H4 (cell line): ENCODE data around the gene ADGRE3. TPM values are rescaled to one million over a fixed set of nuclear protein-coding genes. Genes with fewer than 3 reads are reported as not detected.
"Not testable (repeated sequence)": the region's sequence is repeated elsewhere in the genome, so short reads cannot be mapped to it uniquely, and the experiment has no call there.

Experiments used
- DNase-seq: peaks from one replicate; pipeline ENCODE4 v3.0.0-alpha.2; 2015; ENCODE audit warnings: low spot score
- total RNA-seq: library from RNA; depleted of rRNA; stranded (reverse); fragments of >200 nt; shearing (Covaris generic); gene quantifications from 2 replicates; pipeline ENCODE4 v1.2.3, GENCODE V29; 2014

The ADGRE3 gene
- total RNA-seq, 1 experiment from 2014 or later: not detected

DNA sequence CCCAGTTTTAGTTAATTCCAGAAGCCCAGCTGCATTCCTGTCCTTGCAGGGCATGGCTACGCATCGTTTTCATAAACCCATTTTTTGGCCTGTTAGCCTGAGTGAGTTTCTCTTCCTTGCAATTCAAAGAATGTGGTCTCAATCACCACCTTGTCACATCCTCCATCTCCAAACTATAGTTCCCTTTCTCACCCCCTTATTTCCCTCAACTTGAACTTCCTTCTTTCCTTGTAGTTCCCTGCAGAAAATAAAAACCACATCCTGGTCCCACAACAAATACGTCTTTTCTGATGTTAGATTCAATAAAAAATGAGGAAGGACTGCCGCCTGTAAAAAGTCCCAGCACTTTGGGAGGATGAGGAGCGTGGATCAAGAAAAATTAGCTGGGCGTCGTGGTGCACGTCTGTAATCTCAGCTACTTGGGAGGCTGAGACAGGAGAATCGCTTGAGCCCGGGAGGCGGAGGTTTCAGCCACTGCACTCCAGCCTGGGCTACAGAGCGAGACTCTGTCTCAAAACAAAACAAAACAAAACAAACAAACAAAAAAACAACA lies 13.2 kb downstream of the ADGRE3 start:
- DNase-seq: no peak

DNA sequence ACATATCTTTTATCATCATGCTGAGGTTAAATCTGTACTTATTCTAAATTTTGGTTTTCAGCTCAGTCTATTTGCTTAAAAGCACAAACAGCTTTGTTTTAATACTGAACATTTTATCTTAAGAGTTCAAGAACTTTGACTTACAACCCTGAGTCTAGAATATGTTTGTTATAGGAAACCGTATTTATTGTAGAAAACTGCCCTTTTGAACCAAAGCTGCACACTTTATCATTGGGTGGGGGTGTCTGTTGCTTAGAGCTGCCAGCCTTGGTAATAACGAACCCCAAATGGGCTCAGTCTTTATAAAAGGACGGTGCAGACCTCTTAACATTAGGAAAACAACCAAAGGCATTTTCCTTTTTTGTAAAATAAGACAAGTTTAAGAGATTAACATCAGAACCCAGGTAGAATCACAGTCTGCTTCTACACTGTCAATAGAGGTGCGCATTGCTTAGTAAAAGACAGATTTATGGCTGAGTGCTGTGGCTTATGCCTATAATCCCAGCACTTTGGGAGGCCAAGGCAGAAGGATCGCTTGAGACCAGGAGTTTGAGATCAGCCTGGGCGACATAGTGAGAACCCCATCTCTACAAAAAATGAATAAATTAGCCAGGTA lies 14.7 kb downstream of the ADGRE3 start:
- DNase-seq: no peak

DNA sequence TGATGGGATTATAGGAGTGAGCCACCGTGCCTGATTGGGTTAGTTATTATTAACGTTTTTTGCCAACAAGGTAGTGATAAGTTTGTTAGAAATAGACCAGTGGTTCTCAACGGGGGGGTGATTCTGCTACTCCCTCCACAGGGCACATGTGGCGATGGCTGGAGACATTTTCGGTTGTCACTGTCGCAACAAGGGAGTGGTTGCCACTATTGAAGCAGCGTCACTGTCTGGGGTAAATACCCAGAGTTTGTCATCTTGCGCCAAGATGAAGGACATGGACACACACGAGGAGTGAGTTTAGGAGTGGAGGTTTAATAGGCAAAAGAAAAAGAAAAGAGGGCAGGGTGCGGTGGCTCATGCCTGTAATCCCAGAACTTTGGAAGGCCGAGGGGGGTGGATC lies 18.9 kb downstream of the ADGRE3 start:
- DNase-seq: no peak

DNA sequence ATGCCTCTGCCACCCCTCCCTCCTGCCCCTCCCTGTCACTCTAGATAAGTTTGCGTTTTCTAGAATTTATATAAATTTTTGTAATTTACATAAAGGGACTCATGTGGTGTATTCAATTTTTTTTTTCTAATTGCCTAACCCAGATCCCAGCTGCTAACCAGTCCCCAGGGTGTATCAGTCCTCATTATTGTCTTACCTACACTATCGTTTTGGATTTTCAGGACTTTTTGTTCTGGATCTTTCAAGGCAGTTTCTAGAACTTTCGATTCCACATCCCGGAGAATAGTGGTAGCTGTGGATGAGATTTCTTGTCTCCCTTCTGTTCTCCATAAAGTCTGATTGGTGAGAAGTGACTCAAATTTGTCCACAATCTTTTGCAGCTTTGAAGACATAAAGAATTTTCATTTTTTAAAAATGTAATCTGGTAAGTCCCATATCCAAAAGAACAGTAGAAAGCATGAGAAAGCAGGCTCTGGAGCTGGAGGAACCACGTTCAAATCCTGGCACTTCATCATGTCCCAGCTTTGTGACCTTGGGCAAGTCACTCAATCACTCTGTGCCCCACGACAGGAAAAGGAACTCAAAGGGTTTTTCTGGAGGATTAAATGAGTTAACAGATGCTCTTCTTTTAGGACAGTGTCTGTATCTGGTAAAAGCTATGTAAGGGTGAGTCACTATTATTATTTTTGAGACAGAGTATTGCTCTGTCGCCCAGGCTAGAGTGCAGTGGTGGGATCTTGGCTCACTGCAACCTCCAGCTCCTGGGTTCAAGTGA lies 19.7 kb downstream of the ADGRE3 start:
- no peak for DNase-seq

DNA sequence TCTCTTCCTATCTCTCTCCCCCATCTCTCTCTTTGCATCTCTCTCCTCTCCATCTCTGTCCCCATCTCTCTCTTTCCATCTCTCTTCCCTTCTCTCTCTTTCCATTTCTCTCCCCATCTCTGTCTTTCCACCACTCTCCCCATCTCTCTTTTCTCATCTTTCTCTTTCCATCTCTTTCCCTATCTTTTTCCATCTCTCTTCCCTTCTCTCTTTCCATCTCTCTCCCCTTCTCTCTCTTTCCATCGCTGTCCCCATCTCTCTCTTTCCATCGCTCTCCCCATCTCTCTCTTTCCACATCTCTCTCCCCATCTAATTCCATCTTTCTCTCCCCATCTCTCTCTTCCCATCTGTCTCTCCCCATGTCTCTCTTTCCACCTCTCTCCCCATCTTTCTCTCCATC lies 24.5 kb downstream of the ADGRE3 start:
- DNase-seq: no peak

DNA sequence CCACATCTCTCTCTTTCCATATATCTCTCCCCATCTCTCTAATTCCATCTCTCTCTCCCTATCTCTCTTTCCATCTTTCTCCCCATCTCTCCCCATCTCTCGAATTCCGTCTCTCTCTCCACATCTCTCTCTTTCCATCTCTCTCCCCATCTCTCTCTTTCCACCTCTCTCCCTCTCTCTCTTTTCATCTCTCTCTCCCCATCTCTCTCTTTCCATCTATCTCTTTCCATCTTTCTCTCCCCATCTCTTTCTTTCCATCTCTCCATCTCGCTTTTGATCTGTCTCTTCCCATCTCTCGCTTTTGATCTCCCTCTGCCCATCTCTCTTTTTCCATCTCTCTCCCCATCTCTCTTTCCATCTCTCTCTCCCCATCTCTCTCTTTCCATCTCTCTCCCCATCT lies 25.6 kb downstream of the ADGRE3 start:
- no peak for DNase-seq

DNA sequence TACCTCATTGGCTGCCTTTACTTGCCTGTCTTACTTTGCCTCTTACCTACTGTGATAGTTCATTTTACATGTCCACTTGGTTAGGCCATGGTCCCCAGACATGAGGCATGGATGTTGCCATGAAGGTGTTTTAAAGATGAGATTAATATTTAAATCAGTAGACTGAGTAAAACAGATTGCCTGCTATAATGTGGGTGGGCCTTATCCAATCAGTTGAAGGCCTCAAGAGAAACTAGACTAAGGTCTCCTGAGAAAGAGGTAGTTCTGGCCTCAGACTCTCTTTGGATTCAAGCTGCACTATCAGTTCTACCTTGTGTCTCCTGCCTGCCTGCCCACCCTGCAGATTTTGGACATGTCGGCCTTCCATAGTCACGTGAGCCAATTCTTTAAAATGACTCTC lies 26.1 kb downstream of the ADGRE3 start:
- DNase-seq: no peak

DNA sequence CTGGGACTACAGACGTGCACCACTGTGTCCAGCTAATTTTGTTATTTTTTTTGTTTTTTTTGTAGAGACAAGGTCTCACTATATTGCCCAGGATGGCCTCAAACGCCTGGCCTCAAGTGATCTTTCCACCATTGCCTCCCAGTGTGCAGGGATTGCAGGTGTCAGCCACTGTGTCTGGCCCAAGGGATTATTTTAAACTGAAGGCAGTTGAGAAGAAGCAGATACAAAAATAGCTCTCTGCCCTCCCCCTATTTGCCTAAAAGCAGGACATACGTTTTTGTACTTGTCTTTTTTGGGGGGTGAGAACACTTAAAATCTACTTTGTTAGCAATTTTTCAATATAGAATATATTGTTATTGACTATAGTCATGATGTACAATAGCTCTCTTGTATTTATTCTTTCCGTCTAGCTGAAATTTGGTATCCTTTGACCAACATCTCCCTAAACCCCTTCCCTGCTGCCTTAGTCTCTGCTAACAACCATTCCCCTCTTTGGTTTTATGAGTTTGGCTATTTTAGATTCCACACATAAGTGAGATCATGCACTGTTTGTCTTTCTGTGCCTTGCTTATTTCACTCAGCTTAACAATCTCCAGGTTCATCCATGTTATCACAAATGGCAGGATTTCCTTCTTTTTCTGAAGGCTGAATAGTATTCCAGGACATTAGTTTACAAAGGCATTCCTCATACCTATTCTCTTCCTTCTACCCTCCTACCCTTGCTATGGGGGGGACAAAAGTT lies 34.9 kb downstream of the ADGRE3 start:
- no peak for DNase-seq

DNA sequence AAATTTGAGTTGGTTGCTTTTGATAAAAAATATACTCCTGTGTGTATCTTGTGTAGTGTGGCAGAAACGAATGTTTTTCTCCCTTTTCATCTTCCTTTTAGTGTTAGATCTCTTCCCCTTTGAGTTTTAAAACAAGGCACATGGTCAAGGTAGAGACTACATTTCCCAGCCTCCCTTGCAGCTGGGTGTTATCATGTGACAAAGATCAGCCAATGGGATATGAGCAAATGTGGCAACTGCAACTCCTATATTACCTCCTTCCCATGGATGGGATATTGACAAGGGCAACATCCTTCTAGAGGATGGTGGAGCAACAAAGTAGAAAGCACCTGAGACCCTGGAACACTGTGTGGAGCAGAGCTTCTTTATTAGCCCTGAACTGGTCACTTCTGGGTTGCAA lies 42.4 kb downstream of the ADGRE3 start:
- DNase-seq: peak; percentile 66

DNA sequence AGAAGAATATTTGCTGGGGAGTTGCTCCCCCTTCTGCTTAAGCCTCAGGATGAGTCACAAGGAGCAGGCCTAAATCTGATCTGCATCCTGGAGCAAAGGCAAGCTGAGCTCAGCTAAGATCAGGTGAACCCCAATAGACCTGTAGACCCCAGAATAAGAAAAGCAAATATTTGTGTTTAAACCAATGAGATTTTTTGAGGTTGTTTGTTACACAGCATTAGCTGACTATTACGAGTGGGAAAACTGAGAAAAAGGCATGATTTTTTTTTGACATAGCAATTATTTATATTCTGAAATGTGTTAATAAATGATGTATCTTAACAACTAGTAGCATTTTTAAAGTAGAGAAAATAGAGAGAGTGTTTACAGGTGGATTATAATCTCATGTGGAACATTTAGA lies 45.1 kb downstream of the ADGRE3 start:
- DNase-seq: no peak

DNA sequence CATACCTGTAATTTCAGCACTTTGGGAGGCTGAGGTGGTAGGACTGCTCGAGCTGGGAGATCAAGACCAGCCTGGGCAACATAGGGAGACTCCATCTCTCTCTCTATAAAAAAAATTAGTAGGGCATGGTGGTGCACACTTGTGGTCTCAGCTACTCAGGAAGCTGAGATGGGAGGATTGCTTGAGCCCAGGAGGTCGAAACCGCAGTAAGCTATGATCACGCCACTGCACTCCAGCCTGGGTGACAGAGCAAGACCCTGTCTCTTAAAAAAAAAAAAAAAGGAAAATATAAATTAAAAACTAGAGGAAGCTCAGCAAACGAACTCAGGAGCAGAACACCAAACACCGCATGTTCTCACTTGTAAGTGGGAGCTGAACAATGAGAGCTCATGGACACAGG lies 50.2 kb downstream of the ADGRE3 start:
- not testable (repeated sequence) for DNase-seq

DNA sequence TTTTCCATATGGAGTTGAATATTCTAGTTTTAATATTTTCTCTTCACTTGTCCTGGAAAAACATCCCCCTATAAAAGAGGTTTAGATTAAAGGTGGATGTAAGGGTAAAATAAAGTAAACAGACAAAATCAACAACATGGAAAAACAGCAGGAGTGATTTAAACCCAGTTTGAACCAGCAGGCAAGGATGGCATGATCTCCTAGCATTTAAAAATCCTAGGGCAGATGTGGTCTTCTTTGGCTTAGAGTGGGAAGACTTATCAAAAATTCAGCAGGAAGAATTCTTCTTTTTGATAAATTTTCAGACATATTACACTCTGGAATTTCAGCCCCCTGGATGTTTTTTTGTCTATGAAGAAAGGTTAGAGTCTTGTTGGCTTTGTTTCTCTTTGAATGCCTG lies 55.2 kb downstream of the ADGRE3 start:
- DNase-seq: no peak

DNA sequence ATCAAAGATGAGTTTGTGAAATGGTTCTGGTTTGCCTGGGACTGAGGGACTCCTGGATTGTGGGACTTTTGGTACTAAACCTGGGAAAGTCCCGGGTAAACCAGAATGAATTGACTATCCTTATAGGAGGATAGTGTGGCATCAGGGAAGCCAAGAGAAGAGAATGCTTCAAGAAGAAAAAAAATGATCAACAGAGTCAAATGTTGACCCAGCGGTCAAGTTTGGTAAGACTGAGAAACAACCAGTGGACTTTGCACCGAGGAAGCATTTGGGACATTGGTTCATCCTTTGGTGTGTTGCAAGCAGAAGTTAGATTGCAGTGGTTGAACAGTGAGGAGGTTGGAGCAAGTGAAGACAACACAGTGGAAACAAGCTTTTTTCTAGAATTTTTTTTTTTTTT lies 58.2 kb downstream of the ADGRE3 start:
- no peak for DNase-seq

DNA sequence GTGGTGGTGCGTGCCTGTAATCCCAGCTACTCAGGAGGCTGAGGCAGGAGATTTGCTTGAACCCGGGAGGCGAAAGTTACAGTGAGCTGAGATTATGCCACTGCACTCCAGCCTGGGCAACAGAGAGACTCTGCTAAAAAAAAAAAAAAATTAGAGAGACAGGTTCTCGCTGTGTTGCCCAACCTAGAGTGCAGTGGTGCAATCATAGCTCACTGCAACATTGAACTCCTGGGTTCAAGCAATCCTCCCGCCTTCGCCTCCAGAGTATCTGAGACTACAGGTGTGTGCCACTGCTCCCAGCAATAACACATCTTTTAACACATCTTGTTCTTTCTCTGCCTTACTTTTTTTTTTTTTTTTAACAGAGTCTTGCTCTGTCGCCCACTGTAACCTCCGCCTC lies 59.0 kb downstream of the ADGRE3 start:
- DNase-seq: no peak

DNA sequence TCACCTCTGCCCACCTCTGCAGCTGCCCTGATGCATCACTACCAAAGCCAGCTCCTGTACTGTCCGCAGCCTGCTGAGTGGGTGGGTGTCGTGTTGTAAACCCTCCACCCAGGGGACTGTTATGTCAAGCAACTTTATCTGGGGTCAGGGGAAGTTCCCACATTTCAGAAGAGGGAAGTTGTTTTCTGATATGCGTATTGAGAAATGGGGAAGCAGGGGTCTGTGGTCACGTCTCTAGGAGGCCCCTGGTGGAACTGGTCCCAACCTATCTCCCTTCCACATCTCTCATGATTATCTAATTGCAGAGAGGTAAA lies 60.6 kb downstream of the ADGRE3 start:
- DNase-seq: no peak

DNA sequence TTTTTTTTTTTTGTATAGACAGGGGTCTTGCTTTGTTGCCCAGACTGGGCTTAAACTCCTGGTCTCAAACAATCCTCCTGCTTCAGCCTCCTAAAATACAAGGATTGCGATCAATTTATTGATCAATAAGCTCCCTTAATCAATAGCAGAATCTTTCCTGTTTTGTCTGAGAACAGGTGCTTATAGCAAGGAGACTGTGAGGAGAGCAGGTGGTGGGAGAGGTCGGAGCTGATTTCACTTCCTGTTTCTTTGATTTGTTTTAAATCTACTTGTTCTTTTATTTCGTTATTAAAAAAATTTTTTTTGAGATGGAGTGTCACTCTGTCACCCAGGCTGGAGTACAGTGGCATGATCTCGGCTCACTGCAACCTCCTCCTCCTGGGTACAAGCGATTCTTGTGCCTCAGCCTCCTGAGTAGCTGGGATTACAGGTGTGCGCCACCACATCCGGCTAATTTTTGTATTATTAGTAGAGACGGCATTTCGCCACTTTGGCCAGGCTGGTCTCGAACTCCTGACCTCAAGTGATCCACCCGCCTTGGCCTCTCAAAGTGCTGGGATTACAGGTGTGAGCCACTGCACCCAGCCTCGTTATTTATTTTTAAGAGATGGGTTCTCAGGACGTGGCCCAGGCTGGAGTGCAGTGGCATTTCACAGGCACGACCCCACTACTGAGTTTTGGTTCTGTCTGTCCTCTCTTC lies 61.1 kb downstream of the ADGRE3 start:
- not testable (repeated sequence) for DNase-seq

DNA sequence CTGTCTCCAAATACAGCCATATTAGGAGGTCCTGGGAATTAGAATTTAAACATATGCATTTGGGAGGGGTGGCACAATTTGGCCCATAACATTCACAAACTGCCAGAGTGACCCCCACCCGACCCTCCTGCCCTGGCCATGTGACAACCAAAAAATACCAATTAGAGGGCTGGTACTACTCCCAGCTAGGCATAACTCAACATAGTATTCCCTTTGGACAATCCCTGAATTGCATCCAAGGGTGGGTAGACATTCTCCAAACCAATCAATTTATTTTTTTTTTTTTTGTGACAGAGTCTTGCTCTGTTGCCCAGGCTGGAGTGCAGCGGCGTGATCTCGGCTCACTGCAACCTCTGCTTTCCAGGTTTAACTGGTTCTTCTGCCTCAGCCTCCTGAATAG lies 62.0 kb downstream of the ADGRE3 start:
- DNase-seq: no peak

DNA sequence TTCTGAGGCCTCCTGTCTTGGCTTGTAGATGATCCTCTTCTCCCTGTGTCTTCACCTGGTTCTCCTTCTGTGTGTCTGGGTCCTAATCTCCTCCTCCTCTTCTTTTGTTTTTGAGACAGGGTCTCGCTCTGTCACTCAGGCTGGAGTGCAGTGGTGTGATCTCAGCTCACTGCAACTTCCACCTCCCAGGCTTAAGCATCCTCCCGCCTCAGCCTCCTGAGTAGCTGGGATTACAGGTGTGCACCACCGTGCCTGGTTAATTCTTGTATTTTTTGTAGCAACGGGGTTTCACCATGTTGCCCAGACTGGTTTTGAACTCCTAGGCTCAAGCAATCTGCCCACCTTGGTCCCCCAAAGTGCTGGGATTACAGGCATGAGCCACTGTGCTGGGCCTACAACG lies 62.4 kb downstream of the ADGRE3 start:
- DNase-seq: not testable (repeated sequence)

DNA sequence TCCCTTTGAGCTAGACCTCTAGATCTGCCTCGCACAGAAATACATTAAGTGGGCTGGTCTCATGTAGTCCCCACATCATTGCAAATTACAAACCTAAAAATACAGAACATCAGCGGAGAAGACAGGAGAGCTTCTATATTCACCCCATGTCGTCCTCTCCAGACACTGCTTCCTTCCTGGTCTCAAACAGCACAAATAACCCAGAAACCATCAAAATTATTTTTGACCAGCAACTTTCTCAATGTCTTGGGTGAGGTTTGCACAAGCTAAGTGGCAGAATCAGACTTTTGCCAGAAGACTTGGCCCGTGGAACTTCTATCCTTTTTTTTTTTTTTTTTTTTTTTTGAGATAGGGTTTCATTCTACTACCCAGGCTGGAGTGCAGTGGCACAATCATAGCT lies 63.6 kb downstream of the ADGRE3 start:
- DNase-seq: no peak

DNA sequence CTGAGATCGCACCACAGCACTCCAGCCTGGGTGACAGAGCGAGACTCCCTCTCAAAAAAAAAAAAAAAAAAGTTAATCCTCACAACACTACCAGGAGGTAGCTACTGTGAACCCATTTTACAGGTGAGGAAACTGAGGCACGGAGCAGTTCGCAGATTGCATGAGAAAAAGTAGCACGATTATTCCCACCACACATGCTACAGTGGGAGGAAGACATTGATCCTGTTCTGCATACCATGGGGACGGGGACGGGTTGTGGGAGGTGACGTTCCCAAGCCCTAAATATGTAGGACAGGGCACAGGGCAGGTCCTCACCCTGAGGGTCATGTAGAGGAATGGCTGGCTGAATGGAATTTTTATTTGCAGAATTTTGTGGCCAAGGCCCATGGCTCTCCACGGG lies 68.0 kb downstream of the ADGRE3 start:
- DNase-seq: no peak

DNA sequence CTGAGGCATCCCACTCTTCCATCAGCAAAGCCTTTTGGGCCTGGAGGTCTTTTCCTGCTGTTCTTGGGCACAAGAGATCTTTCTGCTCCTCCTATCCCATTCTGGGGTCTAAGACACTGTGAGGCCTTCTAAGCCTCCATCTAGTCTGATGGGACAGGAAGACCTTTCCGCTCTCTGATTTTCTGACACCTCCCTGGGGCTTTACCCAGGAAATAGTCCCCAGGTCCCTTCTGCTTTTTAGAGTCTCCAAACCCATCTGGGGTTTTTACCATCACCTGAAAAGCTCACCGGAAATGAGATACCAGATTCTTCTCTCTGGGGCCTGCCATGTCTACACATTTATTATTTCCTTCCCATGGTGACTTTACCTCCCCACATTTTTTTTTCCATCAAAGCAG lies 70.7 kb downstream of the ADGRE3 start:
- DNase-seq: no peak

DNA sequence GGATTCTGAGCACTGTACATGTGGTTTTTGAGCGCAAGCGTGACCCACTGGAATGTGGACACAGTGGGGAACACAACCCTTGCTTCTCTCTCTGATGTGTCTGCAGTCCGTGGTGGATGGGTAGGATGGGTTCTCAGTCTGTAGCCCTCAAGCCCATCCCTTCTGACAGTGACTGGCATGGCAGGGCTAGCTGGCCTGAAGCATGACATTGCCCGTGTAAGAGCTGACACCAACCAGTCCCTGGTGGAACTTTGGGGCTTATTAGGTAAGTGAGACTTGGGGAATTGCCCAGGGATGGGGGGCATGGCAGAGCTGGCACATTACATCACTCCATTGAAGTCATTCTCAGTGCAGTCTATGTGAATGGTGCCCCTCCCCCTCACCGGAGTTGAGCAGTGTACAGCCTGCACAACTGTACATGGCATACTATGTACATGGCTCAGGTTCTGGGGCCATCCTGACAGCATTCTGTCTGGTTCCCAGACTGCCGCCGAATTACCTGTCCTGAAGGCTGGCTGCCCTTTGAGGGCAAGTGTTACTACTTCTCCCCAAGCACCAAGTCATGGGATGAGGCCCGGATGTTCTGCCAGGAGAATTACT lies 75.0 kb downstream of the ADGRE3 start:
- no peak for DNase-seq
